Mesenchymal stem cell (in vitro differentiated cells and primary cell): ENCODE data around the gene TOM1L2.

ENCODE experiments used
- small RNA-seq: library from polyadenylated mRNA; stranded (forward); fragments of <200 nt; extraction: miRNeasy Mini kit (QIAGEN cat#:217004); gene quantifications from one replicate; pipeline ENCODE3, GENCODE V24; 2013; ENCODE audit warnings: low read depth

Gene TOM1L2

Small RNA genes within 50 kb of the gene (small RNA-seq; reads per million reads assigned to genes)
- gene MIR33B = 31.6 reads per million, percentile 89 among the genes with 10 or more reads in this experiment
- gene MIR6777 = 2.9 reads per million, percentile 12 among the genes with 10 or more reads in this experiment
